Mucosa of descending colon (tissue), 3 donors: ENCODE results near the gene PLA2R1. TPM values are rescaled to one million over a fixed set of nuclear protein-coding genes. Genes with fewer than 3 reads are reported as not detected.

Experiments used
- ATAC-seq: fragments of 200-7000 bp; cut with Tn5 transposase; one replicate; pipeline ENCODE4 v1.9.1; 2020; ENCODE audit warnings: mild to moderate bottlenecking, moderate library complexity
- DNase-seq, 3 donors: peaks; one replicate each; pipeline ENCODE4 v3.0.0-alpha.2; 2020
- H3K36me3 ChIP-seq: fragments of 200-600 bp; one replicate; pipeline ENCODE4 v1.8.0; 2021; ENCODE audit warnings: low read depth, mild to moderate bottlenecking
- H3K4me1 ChIP-seq: fragments of 200-600 bp; one replicate; pipeline ENCODE4 v1.8.0; 2021; ENCODE audit warnings: low read depth, mild to moderate bottlenecking
- H3K4me3 ChIP-seq: fragments of 200-600 bp; one replicate; pipeline ENCODE4 v1.8.0; 2021; ENCODE audit warnings: mild to moderate bottlenecking
- H3K9me3 ChIP-seq: fragments of 200-600 bp; one replicate; pipeline ENCODE4 v1.8.0; 2021; ENCODE audit warnings: mild to moderate bottlenecking
- CTCF ChIP-seq: fragments of 200-600 bp; IDR thresholded peaks from one replicate; pipeline ENCODE4 v1.8.0; 2022; ENCODE audit warnings: antibody characterized with exemption, mild to moderate bottlenecking
- intact Hi-C, 2 donors: fragments of 100-400 bp; cut with DNase I in 1 of 2; cut with micrococcal nuclease in 1 of 2; formaldehyde crosslinking; loops; one replicate each; pipeline versions ENCODE4 v1.11.0 to v1.11.1; 2022; cut with DNase I, micrococcal nuclease
- total RNA-seq, 3 donors: library from RNA; stranded (reverse); fragmentation: NEBNext Ultra II Directional in 2 of 3; extraction: Animal tissue kit (Norgen Biotek cat#: 25700) in 2 of 3; gene quantifications; one replicate each; pipeline versions ENCODE4 v1.2.1 to v1.2.4, GENCODE V29; 2021 to 2023
- donor health status: DM: no; HTN: no; CAD: no; lungs with moderate emphysema.
- donor health status: DM: no; HTN: no; CAD: no.
- donor health status: DM: no; HTN: yes; CAD: no.

Gene PLA2R1
- total RNA-seq, 3 donors from 2014 or later: 8.0 to 19.1 (median 11.1) TPM

GRCh38 chr2:160029270-160029628 lies 33.2 kb downstream of the PLA2R1 start:
- H3K4me3 ChIP-seq: no peak overlapping the region
- DNase-seq: no peak
- intact Hi-C loops: no loop called here
- H3K36me3 ChIP-seq: no peaks in the 10 kb centered on the region
- no peak for ATAC-seq
- TF ChIP-seq CTCF: no peak
- H3K4me1 ChIP-seq: no peaks in the 10 kb centered on the region
- H3K9me3 ChIP-seq: no peaks in the 10 kb centered on the region

- DNase-seq: no peak
- TF ChIP-seq CTCF: no peak
- H3K4me1 ChIP-seq: no peaks in the 10 kb centered on the region
- H3K9me3 ChIP-seq: no peaks in the 10 kb centered on the region
- no peak for ATAC-seq
- H3K36me3 ChIP-seq: no peaks in the 10 kb centered on the region
- intact Hi-C loops: no loop called here
- H3K4me3 ChIP-seq: no peak overlapping the region
These were observed 33.8 kb downstream of the PLA2R1 start for GRCh38 chr2:160028431-160029269.

GRCh38 chr2:160022162-160022561 lies 40.3 kb downstream of the PLA2R1 start:
- no peak overlapping the region for H3K4me3 ChIP-seq
- no peak for DNase-seq
- H3K36me3 ChIP-seq: no peaks in the 10 kb centered on the region
- intact Hi-C loops: no loop called here
- ATAC-seq: no peak
- no peaks in the 10 kb centered on the region for H3K4me1 ChIP-seq
- peak; percentile 9 for TF ChIP-seq CTCF
- peaks cover 8% of the 10 kb centered on the region for H3K9me3 ChIP-seq

- no peak for TF ChIP-seq CTCF
- peak; percentile 73 for ATAC-seq
- intact Hi-C loops: no loop called here
These were observed 42.9 kb downstream of the PLA2R1 start for GRCh38 chr2:160019374-160020090.

GRCh38 chr2:160015746-160016145 lies 46.7 kb downstream of the PLA2R1 start:
- TF ChIP-seq CTCF: no peak
- intact Hi-C loops: no loop called here
- no peak for DNase-seq

More at GRCh38 chr2:160019374-160020090, 42.9 kb downstream of the PLA2R1 start:
- H3K4me1 ChIP-seq: no peaks in the 10 kb centered on the region
- DNase-seq: no peak
- peaks cover 8% of the 10 kb centered on the region for H3K9me3 ChIP-seq
- H3K4me3 ChIP-seq: no peak overlapping the region
- H3K36me3 ChIP-seq: no peaks in the 10 kb centered on the region

More at GRCh38 chr2:160015746-160016145, 46.7 kb downstream of the PLA2R1 start:
- no peaks in the 10 kb centered on the region for H3K4me1 ChIP-seq
- no peaks in the 10 kb centered on the region for H3K9me3 ChIP-seq
- H3K36me3 ChIP-seq: no peaks in the 10 kb centered on the region
- no peak overlapping the region for H3K4me3 ChIP-seq
- peak; percentile 71 for ATAC-seq
